Measurements from ENCODE around the gene MICAL3.
"Not testable (repeated sequence)": the region's sequence is repeated elsewhere in the genome, so short reads cannot be mapped to it uniquely, and the experiment has no call there.

The MICAL3 gene

GRCh38 chr22:17995256-17995655, 29.1 kb downstream of the MICAL3 start:
- not testable (repeated sequence) for DNase-seq

DNA sequence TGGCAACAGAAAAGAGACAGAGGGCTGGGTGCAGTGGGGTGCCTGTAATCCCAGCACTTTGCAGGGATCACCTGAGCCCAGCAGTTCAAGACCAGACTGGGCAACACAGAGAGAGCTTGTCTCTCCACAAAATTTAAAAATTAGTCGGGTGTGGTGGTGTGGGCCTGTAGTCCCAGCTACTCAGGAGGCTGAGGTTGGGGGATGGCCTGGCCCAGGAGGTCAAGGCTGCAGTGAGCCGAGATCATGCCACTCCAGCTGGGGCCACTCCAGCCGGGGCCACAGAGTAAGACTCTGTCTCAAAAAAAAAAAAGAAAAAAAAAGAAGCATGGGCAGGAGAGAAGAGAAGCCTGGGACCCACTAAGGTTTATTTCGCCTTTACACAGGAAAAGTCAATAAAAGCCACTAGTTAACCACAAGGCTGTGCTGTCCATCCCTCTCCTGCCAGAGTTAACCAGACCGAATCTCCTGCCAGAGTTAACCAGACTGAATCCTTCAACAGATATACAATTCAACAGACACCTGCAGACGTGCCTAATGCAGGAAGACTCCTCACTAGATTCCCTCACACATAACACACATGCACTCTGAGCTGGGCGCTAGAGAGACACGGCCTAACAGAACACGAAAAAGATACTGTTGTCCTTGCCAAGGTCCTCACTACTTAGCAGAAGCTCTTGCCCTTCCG, 29.8 kb downstream of the MICAL3 start:
- no peak for DNase-seq

GRCh38 chr22:17992976-17993375, 31.4 kb downstream of the MICAL3 start:
- not testable (repeated sequence) for DNase-seq

DNA sequence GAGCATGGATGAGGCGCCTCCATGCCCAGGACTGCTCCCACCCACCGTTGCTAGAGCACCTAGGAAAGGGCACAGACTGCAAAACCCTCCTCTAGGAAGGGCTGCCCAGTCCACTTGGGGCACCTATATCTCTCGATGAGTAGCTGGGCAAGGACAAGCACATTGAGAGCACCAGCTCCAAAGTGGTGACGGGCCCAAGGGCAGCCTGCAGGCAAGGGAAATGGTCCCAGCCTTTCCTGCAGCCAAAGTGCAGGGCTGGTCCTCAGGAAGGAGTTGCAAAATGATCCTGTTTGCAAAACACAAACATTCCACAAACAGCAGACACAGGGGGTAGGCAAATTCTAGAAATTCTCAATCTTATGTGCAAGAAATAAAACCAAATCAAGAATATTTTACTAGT, 32.4 kb downstream of the MICAL3 start:
- not testable (repeated sequence) for DNase-seq

- no peak for DNase-seq
These were observed 33.4 kb downstream of the MICAL3 start for GRCh38 chr22:17990942-17991341.

GRCh38 chr22:17990147-17990546, 34.2 kb downstream of the MICAL3 start:
- DNase-seq = no peak

- DNase-seq = no peak
These were observed 35.4 kb downstream of the MICAL3 start for GRCh38 chr22:17988800-17989513.

DNA sequence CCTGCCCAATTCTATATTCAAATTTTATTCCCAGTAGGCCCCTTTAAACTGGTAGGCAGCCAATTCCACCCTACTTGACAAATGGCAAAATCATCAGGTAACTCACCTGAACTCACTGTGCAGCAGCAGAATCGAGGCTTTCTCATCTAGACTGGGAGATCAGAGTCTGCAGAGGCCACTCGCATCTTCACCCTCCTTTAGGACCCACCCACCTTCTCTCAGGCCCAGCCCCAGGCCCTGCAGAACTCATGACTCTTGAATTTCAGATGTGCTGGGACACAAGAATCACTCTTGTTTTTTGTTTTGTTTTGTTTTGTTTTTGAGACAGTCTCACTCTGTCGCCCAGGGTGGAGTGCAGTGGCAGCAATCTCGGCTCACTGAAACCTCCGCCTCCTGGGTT, 38.8 kb downstream of the MICAL3 start:
- DNase-seq = no peak

DNA sequence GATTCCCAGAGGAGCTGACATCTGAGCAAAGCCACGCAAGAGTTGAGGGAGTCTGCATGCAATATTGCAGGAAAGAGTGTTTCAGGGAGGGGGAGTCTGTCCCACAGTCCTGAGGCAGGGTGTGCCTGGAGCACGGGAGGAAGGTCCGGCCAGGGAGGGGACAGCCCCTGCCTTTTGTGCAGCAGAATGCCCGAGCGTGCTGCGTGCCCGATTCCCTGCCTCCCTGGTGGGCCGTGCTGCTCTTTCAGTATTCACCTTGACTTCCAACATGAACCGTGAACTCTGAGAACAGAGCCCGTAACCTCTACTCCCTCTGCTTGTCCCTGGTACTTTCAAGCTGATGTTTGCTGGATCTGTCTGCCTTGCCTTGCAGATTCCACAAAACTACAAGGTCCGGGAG, 39.3 kb downstream of the MICAL3 start:
- DNase-seq = not testable (repeated sequence)

GRCh38 chr22:17984114-17984513, 40.2 kb downstream of the MICAL3 start:
- no peak for DNase-seq

- no peak for DNase-seq
These were observed 41.7 kb downstream of the MICAL3 start for GRCh38 chr22:17982572-17983141.

DNA sequence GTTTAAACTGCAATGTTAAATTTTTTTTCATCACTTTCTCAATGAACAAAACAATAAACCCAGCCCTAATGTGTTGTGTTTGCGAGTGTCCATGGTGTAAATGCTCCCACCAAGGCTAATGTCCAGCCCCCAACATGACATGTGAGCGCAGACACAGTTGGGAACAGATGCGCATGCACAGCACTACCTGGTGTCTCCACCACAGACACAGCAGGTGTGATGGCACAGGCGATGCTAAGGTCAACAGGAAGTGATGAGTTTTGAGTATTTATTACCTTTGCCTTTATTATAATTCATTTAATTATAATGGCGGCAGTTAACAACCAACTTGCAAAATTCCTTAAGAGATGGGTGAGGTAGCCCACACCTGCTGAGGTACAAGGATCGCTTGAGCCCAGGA, 42.9 kb downstream of the MICAL3 start:
- no peak for DNase-seq

- DNase-seq = peak; percentile 63
These were observed 43.7 kb downstream of the MICAL3 start for GRCh38 chr22:17980638-17981051.

- peak; percentile 45 for DNase-seq
These were observed 44.3 kb downstream of the MICAL3 start for GRCh38 chr22:17980015-17980590.

- no peak for DNase-seq
These were observed 46.3 kb downstream of the MICAL3 start for GRCh38 chr22:17978027-17978426.

- DNase-seq = no peak
These were observed 47.0 kb downstream of the MICAL3 start for GRCh38 chr22:17977371-17977770.

DNA sequence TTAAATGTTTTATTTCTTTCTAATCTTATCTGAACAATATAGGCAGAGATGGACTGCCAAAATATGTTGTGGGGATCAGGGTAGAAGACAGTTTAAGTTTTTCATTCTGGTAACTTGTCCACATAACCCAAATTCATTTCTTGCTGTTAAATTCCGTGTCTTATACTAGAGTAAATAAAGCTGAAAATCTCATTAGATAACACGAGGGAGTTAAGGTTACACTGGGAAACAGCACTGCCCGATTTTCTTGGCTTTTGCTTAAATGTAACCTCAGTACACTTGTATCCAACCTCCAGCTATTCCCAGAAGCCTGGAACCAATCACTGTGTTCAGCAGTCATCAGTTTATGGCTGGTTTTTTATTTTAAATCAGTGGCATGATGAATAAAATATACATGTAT, 48.2 kb downstream of the MICAL3 start:
- DNase-seq = no peak

GRCh38 chr22:17974703-17975372, 49.5 kb downstream of the MICAL3 start:
- no peak for DNase-seq

- DNase-seq = no peak
These were observed 50.3 kb downstream of the MICAL3 start for GRCh38 chr22:17974087-17974486.

DNA sequence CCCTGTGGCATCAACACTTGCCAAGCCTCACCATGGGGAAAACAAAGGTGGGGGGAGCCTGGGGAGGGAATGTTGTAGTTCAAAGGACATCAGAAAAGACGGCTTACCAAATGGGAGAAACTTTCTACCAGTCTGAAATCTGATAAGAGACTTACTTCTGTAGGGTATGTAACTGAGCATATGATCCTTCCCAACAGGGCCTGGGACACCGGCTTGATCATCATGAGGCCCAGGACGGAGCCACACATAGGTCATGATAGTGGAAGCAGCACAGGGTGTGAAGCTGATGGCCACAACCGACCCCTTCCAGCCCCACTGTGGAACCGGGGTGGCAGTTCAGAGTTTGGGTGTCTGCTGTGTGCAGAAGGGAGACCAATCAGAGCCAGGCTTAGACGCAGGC, 51.1 kb downstream of the MICAL3 start:
- no peak for DNase-seq

- DNase-seq = no peak
These were observed 51.8 kb downstream of the MICAL3 start for GRCh38 chr22:17972385-17973191.

DNA sequence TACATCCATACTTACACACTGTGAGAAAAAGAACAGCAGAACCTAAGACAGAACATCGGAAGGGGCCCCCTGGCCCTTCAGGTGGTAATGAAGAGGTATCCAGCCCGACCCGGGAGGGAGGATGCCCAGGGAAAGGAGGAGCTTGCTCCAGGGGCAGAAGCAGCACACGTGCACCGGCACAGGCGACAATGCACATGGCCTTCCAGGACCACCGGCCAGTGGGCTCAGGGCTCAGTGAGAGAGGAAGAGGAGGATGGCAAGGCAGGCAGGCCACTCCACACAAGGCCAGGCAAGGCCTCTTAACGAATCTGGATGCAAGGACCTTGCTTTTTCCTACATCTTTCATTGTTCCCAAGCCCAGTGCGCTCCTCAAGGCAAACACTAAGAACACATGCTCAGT, 52.6 kb downstream of the MICAL3 start:
- DNase-seq = no peak
